ENCODE measurements around the gene TMEM150C.
"Not testable (repeated sequence)": the region's sequence is repeated elsewhere in the genome, so short reads cannot be mapped to it uniquely, and the experiment has no call there.

The TMEM150C gene

DNA sequence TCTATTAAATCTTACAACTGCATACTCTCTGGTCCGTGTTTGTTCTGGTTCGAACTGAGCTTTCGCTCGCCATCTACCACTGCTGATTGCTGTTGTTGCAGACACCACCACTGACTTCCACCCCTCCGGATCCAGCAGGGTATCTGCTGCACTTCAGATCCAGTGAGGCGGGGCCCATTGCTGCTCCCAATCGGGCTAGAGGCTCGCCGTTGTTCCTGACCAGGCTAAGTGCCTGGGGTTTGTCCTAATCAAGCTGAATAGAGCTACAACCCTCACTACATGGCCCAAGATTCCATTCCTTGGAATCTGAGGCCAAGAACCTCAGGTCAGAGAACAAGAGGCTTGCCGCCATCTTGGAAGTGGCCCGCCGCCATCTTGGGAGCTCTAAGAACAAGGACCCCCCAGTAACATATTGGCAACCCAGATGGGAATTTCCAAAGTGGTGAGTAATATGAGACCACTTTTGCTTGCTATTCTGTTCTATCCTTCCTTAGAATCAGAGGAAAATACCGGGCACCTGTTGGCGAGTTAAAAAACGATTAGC lies 88.1 kb downstream of the TMEM150C start:
- DNase-seq (ENCODE audit: low spot score), result no peak

DNA sequence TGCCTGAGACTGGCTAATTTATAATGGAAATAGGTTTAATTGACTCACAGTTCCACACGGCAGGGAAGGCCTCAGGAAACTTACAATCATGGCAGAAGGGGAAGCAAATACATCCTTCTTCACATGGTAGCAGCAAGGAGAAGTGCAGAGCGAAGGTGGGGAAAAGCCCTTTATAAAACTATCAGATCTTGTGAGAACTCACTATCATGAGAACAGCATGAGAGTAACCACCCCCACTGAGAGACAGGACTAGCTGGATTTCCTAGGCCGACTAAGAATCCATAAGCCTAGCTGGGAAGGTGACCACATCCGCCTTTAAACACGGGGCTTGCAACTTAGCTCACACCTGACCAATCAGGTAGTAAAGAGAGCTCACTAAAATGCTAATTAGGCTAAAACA lies 88.7 kb downstream of the TMEM150C start:
- not testable (repeated sequence) for DNase-seq (ENCODE audit: low spot score)

- DNase-seq (ENCODE audit: low spot score), result no peak
These were observed 91.9 kb downstream of the TMEM150C start for GRCh38 chr4:82469791-82470345.

DNA sequence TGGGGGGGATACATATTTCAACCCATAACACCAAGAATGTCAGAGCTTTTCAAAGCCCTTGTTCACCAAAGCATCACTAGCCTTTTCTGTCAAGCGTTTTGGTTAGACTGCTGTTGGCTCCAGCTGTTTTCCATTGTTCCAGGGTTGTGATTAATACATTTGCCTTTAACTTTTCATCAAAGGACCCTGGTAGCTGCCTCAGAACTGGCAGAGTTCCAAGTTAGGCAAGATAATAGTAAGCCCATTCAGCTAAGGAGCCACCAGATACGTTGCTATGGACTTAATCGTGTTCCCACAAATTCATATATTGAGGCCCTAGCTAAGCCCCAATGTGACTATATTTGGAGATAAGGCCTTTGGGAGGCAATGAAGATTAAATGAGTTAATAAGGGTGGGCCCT lies 94.3 kb downstream of the TMEM150C start:
- no peak for DNase-seq (ENCODE audit: low spot score)

- no peak for DNase-seq (ENCODE audit: low spot score)
These were observed 98.6 kb downstream of the TMEM150C start for GRCh38 chr4:82463221-82463620.

DNA sequence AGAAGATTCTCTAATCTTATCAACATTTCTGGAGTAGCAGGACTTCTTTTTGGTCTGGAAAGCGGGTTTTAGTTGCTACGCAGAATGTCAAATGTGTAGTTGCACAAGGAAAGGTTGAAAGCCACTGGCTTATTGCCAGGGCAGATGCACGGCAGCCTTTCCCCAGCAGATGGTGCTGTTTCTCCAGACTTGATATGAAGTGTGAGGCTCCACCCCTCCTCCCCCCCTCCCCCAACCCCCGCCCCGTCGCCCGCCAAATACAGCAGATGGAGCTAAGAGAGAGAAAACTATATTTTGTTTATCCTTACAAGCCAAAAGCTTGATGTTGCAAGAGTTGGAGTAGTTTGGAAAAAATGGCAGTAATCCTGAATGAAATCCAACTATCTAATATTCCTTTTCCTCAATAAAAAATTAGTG lies 99.4 kb downstream of the TMEM150C start:
- peak; percentile 85 for DNase-seq (ENCODE audit: low spot score)

GRCh38 chr4:82461710-82462109 lies 100.1 kb downstream of the TMEM150C start:
- no peak for DNase-seq (ENCODE audit: low spot score)

- DNase-seq (ENCODE audit: low spot score), result no peak
These were observed 103.1 kb downstream of the TMEM150C start for GRCh38 chr4:82458729-82459128.

DNA sequence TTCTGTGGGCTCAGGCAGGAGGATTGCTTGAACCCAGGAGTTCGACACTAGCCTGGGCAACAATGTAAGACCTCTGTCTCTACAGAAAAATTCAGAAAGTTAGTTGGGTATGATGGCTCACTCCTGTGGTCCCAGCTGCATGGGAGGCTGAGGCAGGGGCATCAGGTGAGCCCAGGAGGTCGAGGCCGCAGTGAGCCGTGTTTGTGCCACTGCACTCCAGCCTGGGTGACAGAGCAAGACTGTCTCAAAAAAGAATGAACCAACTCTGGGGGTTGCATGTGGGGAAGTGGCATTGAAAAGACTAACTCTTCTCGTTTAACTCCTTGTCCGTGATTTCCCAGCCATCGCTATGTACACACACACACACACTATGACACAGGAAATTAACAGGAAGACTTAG lies 104.5 kb downstream of the TMEM150C start:
- no peak for DNase-seq (ENCODE audit: low spot score)

DNA sequence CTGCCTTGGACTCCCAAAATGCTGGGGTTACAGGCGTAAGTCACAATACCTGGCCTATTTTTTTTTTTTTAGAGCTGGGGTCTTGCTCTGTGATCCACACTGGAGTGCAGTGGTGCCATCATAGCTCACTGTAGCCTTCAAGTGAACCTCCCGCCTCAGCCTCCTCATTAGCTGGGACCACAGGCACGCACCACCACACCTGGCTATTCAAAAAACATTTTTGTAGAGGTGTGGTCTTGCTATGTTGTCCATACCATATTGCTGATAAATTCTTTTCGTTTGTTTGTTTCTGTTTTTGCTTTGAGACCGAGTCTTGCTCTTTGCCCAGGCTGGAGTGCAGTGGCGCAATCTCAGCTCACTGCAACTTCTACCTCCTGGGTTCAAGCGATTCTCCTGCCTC lies 109.8 kb downstream of the TMEM150C start:
- no peak for DNase-seq (ENCODE audit: low spot score)

DNA sequence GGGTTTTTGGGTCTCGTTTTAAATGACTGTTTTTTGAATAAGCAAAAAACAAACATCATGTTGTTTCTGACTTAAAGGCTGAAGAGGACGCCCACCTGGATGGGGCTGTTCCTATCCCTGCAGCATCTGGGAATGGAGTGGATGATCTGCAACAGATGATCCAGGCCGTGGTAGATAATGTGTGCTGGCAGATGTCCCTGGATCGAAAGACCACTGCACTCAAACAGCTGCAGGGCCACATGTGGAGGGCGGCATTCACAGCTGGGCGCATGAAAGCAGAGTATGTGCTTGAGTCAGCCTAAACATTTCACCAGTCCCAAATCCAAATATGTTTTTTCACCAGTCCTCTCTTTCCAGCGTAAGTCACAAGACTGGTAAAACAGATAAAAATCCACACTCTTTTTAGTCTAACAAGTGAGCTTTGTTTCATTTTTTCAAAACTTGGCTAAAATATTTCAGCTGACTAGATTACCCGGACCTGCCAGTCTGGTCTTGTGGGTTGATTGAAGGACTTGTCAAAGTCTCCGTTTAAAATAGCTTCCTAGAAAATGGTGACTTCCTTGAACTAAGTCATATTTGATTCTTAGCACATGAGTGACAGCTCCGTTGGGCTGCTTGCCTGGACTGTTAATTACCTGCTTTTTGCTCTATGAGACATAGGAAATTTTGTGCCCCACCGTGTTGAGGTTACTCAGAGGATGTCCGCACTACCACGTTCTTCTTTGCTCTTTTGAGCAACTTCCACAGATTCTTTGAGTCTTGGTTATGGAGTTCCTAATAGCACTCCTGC lies 110.6 kb downstream of the TMEM150C start:
- no peak for DNase-seq (ENCODE audit: low spot score)

GRCh38 chr4:82447886-82448285 lies 113.9 kb downstream of the TMEM150C start:
- DNase-seq (ENCODE audit: low spot score), result no peak

DNA sequence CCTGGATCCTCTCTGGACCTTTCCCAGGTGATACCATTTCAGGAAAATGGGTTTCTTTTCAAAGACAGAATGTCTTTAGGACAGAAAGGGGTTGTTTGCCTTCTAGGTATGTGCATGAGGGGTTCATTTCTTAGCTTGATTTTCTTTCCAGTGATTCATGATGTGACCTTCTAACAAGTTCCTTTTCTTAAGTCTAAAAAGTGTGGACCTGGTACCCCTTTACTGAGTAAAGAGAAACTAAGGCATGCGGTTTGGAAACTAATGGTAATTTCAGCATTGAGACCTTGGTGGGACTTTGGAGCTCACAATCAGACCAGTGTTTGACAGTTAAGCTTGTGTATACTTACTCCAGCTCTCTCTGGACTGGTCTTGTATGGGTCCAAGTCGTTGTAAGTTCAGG lies 122.7 kb downstream of the TMEM150C start:
- no peak for DNase-seq (ENCODE audit: low spot score)

DNA sequence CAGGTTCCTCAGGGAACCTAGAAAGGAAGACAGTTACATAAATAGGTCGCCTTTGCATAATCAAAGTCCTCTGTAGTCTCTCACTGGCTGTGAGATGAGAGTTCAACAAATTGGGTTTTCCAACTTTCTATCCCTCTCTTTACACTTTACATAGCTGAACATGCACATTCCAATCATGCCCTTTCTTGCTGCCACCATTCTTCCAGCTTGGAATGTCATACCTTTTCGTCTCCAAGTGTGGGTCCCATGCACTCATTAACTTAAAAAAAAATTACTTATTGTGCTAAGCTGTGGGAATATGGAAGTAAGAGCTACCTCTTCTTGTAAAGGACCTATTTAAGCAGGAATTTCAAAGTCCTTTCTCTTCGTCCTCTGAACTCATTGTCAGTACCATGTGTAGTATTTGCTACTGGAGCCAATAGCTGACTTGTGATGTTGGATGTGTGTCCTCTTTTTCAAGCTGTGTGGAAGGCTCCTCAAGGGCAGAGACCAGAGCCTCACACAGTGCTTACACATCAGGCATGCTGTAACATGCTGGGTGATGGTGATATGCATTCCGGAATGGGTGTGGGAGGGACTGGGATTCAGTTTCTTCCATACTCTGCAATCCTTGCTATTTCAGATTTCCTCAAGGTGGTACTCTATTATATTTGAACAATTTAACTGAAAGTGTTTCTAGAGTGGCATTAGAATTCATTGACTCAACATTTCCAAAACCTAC lies 124.3 kb downstream of the TMEM150C start:
- DNase-seq (ENCODE audit: low spot score), result no peak

GRCh38 chr4:82436780-82437179 lies 125.0 kb downstream of the TMEM150C start:
- no peak for DNase-seq (ENCODE audit: low spot score)

DNA sequence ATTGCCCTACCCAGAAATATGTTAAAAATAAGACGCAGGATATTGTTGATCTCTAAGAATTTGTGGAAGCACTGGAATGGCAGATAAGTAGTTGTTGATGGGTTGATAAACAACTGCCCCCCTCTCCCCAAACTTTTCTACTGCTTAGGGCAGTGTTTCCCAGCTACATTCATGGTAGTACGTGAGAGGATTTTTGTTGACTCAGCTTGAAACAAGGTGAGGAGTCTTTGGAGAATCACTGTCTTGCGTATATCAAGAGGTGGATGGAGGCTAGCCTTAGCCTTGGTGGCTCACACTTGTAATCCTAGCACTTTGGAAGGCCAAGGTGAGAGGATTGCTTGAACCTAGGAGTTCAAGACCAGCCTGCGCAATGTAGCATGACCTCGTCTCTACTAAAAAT lies 125.7 kb downstream of the TMEM150C start:
- DNase-seq (ENCODE audit: low spot score), result no peak

GRCh38 chr4:82434949-82435348 lies 126.8 kb downstream of the TMEM150C start:
- DNase-seq (ENCODE audit: low spot score), result no peak

GRCh38 chr4:82433791-82434190 lies 128.0 kb downstream of the TMEM150C start:
- DNase-seq (ENCODE audit: low spot score), result no peak
